GM23248 (cell line): ENCODE results near the gene PTPRN2. TPM values are rescaled to one million over a fixed set of nuclear protein-coding genes. Genes with fewer than 3 reads are reported as not detected.

Source experiments
- DNase-seq: peaks from one replicate; pipeline ENCODE4 v3.0.0-alpha.2; 2015
- H2AFZ ChIP-seq: fragments of 200-600 bp; sonication (generic); 2 replicates; pipeline ENCODE4 v1.6.1; 2016; ENCODE audit warnings: antibody characterized with exemption
- H3F3A ChIP-seq: fragments of 200-600 bp; sonication (generic); 2 replicates; pipeline ENCODE4 v1.6.1; 2016; ENCODE audit warnings: mild to moderate bottlenecking, antibody characterized with exemption, mixed run types; ENCODE audit not compliant: insufficient read depth
- H3K27ac ChIP-seq: fragments of 200-600 bp; sonication (generic); 2 replicates; pipeline ENCODE4 v1.5.1; 2016; ENCODE audit warnings: mild to moderate bottlenecking
- H3K27me3 ChIP-seq: fragments of 200-600 bp; sonication (generic); replicated peaks from 2 replicates; pipeline ENCODE4 v1.6.1; 2016; ENCODE audit warnings: mild to moderate bottlenecking; ENCODE audit not compliant: insufficient read depth
- H3K36me3 ChIP-seq: fragments of 200-600 bp; sonication (generic); 2 replicates; pipeline ENCODE4 v1.6.1; 2016; ENCODE audit warnings: low read depth, mild to moderate bottlenecking
- H3K4me1 ChIP-seq: fragments of 200-600 bp; sonication (generic); 2 replicates; pipeline ENCODE4 v1.6.1; 2016; ENCODE audit warnings: mild to moderate bottlenecking; ENCODE audit not compliant: insufficient read depth
- H3K4me2 ChIP-seq: fragments of 200-600 bp; sonication (generic); one replicate; pipeline ENCODE4 v1.6.1; 2016; ENCODE audit warnings: mild to moderate bottlenecking; ENCODE audit not compliant: unreplicated experiment
- H3K4me3 ChIP-seq: fragments of 200-600 bp; sonication (generic); 2 replicates; pipeline ENCODE4 v1.5.1; 2016; ENCODE audit warnings: mild to moderate bottlenecking
- H3K79me2 ChIP-seq: fragments of 200-600 bp; sonication (generic); 2 replicates; pipeline ENCODE4 v1.6.1; 2016; ENCODE audit warnings: mild to moderate bottlenecking; ENCODE audit not compliant: insufficient read depth
- H3K9ac ChIP-seq: fragments of 200-600 bp; sonication (generic); 2 replicates; pipeline ENCODE4 v1.6.1; 2016; ENCODE audit warnings: mild to moderate bottlenecking
- H3K9me2 ChIP-seq: fragments of 200-600 bp; sonication (generic); 2 replicates; pipeline ENCODE4 v1.6.1; 2016; ENCODE audit warnings: mixed run types, mild to moderate bottlenecking, moderate library complexity; ENCODE audit not compliant: insufficient read depth
- H3K9me3 ChIP-seq: fragments of 200-600 bp; sonication (generic); one replicate; pipeline ENCODE4 v1.6.1; 2017; ENCODE audit warnings: low read depth
- H4K20me1 ChIP-seq: fragments of 200-600 bp; sonication (generic); 2 replicates; pipeline ENCODE4 v1.6.0; 2016; ENCODE audit not compliant: insufficient read depth
- EZH2 ChIP-seq: fragments of 200-600 bp; sonication (generic); IDR thresholded peaks from 2 replicates; pipeline ENCODE4 v1.6.1; 2018; ENCODE audit warnings: antibody characterized with exemption, mild to moderate bottlenecking; ENCODE audit not compliant: insufficient read depth, poor library complexity, severe bottlenecking
- EZH2phosphoT487 ChIP-seq: fragments of 200-600 bp; sonication (generic); IDR thresholded peaks from 2 replicates; pipeline ENCODE4 v1.6.1; 2018; ENCODE audit warnings: antibody characterized with exemption, moderate library complexity, mild to moderate bottlenecking, low read depth; ENCODE audit not compliant: insufficient read depth
- WGBS, 2 experiments: methylation state at CpG; one replicate each; pipeline ENCODE4 v1.1.6; 2015 to 2017; ENCODE audit warnings: low lambda C conversion rate in 2 of 2, low coverage in 1 of 2; ENCODE audit errors: missing lambda C conversion rate in 2 of 2; 5-methylcytosine and 5-hydroxymethylcytosine counted together
- in situ Hi-C: fragments of 300-500 bp; cut with MboI; formaldehyde crosslinking; loops from 2 replicates; pipeline ENCODE4 v1.15.0; 2020
- polyA plus RNA-seq: library from polyadenylated mRNA; unstranded; fragments of >200 nt; fragmentation: Nextera tagmentation; extraction: Ambion mirVana; gene quantifications from 2 replicates; pipeline ENCODE4 v1.2.1, GENCODE V29; 2016
- total RNA-seq: library from RNA; depleted of rRNA; stranded (reverse); fragments of >200 nt; shearing (Covaris generic); gene quantifications from 2 replicates; pipeline ENCODE4 v1.2.3, GENCODE V29; 2014

The PTPRN2 gene
- total and polyA plus RNA-seq, 2 experiments from 2014 or later, result 0.13 TPM; not detected in 1

- H3K9me3 ChIP-seq, result no peaks in the 10 kb centered on the region
- no peak overlapping the region for H3K27ac ChIP-seq
- in situ Hi-C loops, result no loop called here
- H3K4me2 ChIP-seq, result peak overlapping the region; percentile 20
- WGBS, 2 experiments, result 2 to 3% methylated on average over 35 of the region's 35 CpGs
- no peaks in the 10 kb centered on the region for H3F3A ChIP-seq
- H3K36me3 ChIP-seq, result no peaks in the 10 kb centered on the region
- H3K9ac ChIP-seq, result no peak overlapping the region
- no peaks in the 10 kb centered on the region for H3K9me2 ChIP-seq
- peak overlapping the region; percentile 63 for H2AFZ ChIP-seq
- DNase-seq, result peak; percentile 22
- no peaks in the 10 kb centered on the region for H3K79me2 ChIP-seq
- H3K4me3 ChIP-seq, result peak overlapping the region; percentile 63
- TF ChIP-seq EZH2phosphoT487 (no peak), EZH2 (no peak)
- H4K20me1 ChIP-seq, result no peaks in the 10 kb centered on the region
- H3K4me1 ChIP-seq, result no peaks in the 10 kb centered on the region
- H3K27me3 ChIP-seq, result no peaks in the 10 kb centered on the region
These were observed 1018.6 kb downstream of the PTPRN2 start for GRCh38 chr7:157568770-157569584.

- H3K4me2 ChIP-seq, result peak overlapping the region; percentile 20
- H3K9ac ChIP-seq, result no peak overlapping the region
- no peaks in the 10 kb centered on the region for H3F3A ChIP-seq
- no peaks in the 10 kb centered on the region for H3K36me3 ChIP-seq
- peak overlapping the region; percentile 63 for H2AFZ ChIP-seq
- H3K27me3 ChIP-seq, result no peaks in the 10 kb centered on the region
- no peak overlapping the region for H3K27ac ChIP-seq
- 46 to 49% methylated on average over 25 of the region's 25 CpGs for WGBS, 2 experiments
- no peaks in the 10 kb centered on the region for H3K9me3 ChIP-seq
- no peaks in the 10 kb centered on the region for H3K9me2 ChIP-seq
- H3K4me3 ChIP-seq, result peak overlapping the region; percentile 63
- no peaks in the 10 kb centered on the region for H4K20me1 ChIP-seq
- in situ Hi-C loops, result no loop called here
- no peak for DNase-seq
- H3K4me1 ChIP-seq, result no peaks in the 10 kb centered on the region
- no peaks in the 10 kb centered on the region for H3K79me2 ChIP-seq
- TF ChIP-seq EZH2 (no peak), EZH2phosphoT487 (no peak)
These were observed 1019.4 kb downstream of the PTPRN2 start for GRCh38 chr7:157568106-157568769.

GRCh38 chr7:157567666-157568065 is 1020.0 kb downstream of the PTPRN2 start:
- H3K36me3 ChIP-seq, result no peaks in the 10 kb centered on the region
- H2AFZ ChIP-seq, result no peak overlapping the region
- H3K79me2 ChIP-seq, result no peaks in the 10 kb centered on the region
- WGBS, 2 experiments, result 75 to 76% methylated on average over 10 of the region's 10 CpGs
- no peaks in the 10 kb centered on the region for H4K20me1 ChIP-seq
- no peak for TF ChIP-seq EZH2phosphoT487
- TF ChIP-seq EZH2, result no peak
- H3K4me1 ChIP-seq, result no peaks in the 10 kb centered on the region
- in situ Hi-C loops, result no loop called here
- H3K27me3 ChIP-seq, result no peaks in the 10 kb centered on the region
- no peak overlapping the region for H3K4me3 ChIP-seq
- no peaks in the 10 kb centered on the region for H3F3A ChIP-seq
- no peaks in the 10 kb centered on the region for H3K9me2 ChIP-seq
- no peak overlapping the region for H3K4me2 ChIP-seq
- H3K9ac ChIP-seq, result no peak overlapping the region
- no peaks in the 10 kb centered on the region for H3K9me3 ChIP-seq
- no peak for DNase-seq
- no peak overlapping the region for H3K27ac ChIP-seq

- no peaks in the 10 kb centered on the region for H3F3A ChIP-seq
- no peak for TF ChIP-seq EZH2phosphoT487
- no peak for TF ChIP-seq EZH2
- H3K9me3 ChIP-seq, result no peaks in the 10 kb centered on the region
- WGBS, 2 experiments, result 60 to 63% methylated on average over 10 of the region's 10 CpGs
- no peaks in the 10 kb centered on the region for H3K36me3 ChIP-seq
- H2AFZ ChIP-seq, result no peak overlapping the region
- H3K27me3 ChIP-seq, result no peaks in the 10 kb centered on the region
- no peak overlapping the region for H3K4me2 ChIP-seq
- no peak overlapping the region for H3K4me3 ChIP-seq
- H3K9me2 ChIP-seq, result no peaks in the 10 kb centered on the region
- in situ Hi-C loops, result no loop called here
- H3K79me2 ChIP-seq, result no peaks in the 10 kb centered on the region
- H4K20me1 ChIP-seq, result no peaks in the 10 kb centered on the region
- no peak for DNase-seq
- no peaks in the 10 kb centered on the region for H3K4me1 ChIP-seq
- H3K27ac ChIP-seq, result no peak overlapping the region
- H3K9ac ChIP-seq, result no peak overlapping the region
These were observed 1021.0 kb downstream of the PTPRN2 start for GRCh38 chr7:157566631-157567006.
